GM18858 (cell line): ENCODE measurements around the gene LRP2.

Experiments used
- ATAC-seq: cut with Tn5 transposase; IDR thresholded peaks from one replicate; pipeline ENCODE4 v1.9.1; 2021; ENCODE audit not compliant: unreplicated experiment

The LRP2 gene

DNA sequence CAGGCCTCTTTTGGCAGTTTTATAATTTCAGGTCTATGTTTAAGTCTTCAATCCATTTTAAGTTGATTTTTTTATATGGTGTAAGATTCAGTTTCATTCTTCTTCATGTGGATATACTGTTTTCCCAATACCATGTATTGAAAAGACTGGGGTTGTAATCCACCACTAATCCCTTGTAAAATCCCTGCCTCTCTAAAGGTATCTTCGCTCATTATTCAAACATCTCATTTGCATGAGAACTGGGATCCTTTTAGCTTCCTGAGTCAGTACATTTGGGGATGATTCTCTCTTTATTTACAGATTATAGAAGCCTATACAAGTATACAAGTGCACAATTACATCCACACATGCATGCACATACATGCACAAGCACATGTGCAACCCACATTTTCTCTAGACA is 267.7 kb downstream of the LRP2 start:
- ATAC-seq = no peak

- no peak for ATAC-seq
Observed at GRCh38 chr2:169093535-169093934, 268.8 kb downstream of the LRP2 start.

GRCh38 chr2:169091761-169092519 is 270.4 kb downstream of the LRP2 start:
- no peak for ATAC-seq

GRCh38 chr2:169091256-169091655 is 271.1 kb downstream of the LRP2 start:
- ATAC-seq = no peak

DNA sequence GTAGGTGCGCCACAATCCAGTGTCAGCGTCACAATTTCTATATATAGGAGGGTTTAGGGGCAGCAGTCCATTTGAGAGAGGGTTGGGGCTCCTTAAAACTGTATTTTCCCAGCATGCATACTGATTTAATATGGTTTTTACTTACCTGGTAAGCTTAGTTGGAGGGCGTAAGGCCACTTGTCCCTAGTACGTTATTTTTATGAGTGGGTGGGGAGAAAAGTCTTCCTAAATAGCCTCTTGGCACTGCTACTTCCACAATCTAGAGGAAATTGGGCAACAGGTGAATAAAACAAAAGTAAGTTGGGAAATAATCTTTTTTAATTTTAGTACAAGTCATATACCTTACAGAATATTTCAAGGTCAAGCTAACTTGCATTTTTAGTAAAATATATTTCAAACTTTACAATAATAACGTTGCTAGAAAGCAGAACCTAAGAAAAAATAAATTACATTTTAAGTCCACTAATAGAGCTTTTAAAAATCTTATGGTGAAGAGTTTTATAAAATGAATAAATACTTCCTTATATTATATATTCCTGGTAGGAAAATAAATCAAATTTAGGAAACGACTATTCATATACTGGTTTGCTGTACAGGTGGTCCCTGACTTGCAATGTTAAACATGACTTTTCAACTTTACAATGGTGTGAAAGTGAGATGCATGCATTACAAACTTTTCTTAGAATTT is 272.1 kb downstream of the LRP2 start:
- ATAC-seq = no peak

DNA sequence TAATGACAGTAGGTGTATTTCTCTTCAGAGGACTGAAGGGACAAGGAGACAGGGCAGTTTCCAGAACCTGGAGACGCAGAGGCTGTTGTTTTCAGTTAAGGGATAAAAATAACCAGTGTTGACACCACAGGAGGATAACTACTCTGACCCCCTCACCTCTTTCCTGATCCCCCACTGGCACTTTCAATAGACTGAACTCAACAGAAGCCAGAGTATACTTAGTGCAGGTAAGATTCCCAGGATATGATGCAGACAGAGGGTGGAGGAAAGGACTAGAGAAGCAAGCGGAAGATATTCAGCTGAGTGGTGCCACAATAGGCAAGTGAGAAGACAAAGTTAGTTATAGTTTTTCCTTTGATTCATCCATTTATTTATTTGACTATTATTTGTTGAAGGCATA is 273.2 kb downstream of the LRP2 start:
- no peak for ATAC-seq

GRCh38 chr2:169087757-169088379 is 274.5 kb downstream of the LRP2 start:
- no peak for ATAC-seq

GRCh38 chr2:169086893-169087467 is 275.4 kb downstream of the LRP2 start:
- ATAC-seq = no peak

GRCh38 chr2:169082995-169083394 is 279.3 kb downstream of the LRP2 start:
- ATAC-seq = peak; percentile 68

DNA sequence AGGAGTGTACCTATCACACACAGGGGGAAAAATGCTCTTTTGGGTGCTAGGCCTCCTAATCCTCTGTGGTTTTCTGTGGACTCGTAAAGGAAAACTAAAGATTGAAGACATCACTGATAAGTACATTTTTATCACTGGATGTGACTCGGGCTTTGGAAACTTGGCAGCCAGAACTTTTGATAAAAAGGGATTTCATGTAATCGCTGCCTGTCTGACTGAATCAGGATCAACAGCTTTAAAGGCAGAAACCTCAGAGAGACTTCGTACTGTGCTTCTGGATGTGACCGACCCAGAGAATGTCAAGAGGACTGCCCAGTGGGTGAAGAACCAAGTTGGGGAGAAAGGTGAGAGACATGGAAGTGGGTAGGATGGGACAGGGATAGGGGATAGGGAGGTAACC is 280.8 kb downstream of the LRP2 start:
- no peak for ATAC-seq

DNA sequence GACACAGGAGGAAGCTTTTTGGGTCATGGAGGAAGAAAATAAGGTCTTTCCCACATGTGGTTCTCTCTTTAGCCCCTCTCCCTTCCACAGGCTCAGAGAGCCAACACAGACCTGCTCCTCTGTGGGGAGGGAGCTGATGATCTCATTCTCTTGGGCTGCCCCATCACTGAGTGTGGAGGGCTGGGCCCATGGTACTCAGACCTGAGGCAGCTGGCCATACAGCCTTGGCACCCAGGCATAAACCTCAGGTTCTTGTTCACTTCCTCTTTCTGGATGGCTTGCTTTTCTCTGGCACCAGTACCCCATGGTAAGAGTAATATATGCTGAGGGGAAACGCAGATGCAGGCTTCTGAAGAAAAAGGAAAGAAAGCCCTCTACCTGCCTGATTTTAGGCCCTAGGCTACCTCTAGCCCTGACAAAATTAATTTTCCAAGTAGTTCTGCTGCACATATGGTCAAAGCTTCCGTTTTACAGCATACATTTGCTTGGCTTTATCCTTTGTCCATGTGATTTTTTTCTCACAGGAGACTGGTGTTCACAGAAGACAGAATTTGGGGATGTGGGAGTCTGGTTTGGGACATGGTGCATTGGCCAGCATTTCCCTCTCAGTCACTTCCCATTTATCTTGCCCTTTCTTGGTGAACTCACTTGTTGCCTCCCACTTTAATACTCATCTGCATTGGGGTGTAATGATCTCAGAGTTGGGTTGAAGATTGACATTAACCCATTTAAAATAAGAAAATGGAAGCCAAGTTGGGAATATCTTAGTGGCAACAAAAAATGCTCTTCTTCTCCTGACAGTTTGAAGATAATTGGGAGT is 281.9 kb downstream of the LRP2 start:
- ATAC-seq = peak; percentile 80

- ATAC-seq = no peak
Observed at GRCh38 chr2:169077674-169078240, 284.6 kb downstream of the LRP2 start.
